Skin of body (tissue), 2 donors: Measurements from ENCODE around the gene MSI1. TPM values are rescaled to one million over a fixed set of nuclear protein-coding genes. Genes with fewer than 3 reads are reported as not detected.
"Not testable (repeated sequence)": the region's sequence is repeated elsewhere in the genome, so short reads cannot be mapped to it uniquely, and the experiment has no call there.

ENCODE experiments used
- DNase-seq: peaks from one replicate; lab custom pipeline; 2025; lab: John Stamatoyannopoulos, UW
- total RNA-seq: library from RNA; depleted of rRNA; stranded (reverse); fragments of >200 nt; gene quantifications from one replicate; pipeline ENCODE4 v1.2.3, GENCODE V29; 2014

MSI1 gene
- total RNA-seq, 1 donor from 2014 or later, result 0.99 TPM

DNA sequence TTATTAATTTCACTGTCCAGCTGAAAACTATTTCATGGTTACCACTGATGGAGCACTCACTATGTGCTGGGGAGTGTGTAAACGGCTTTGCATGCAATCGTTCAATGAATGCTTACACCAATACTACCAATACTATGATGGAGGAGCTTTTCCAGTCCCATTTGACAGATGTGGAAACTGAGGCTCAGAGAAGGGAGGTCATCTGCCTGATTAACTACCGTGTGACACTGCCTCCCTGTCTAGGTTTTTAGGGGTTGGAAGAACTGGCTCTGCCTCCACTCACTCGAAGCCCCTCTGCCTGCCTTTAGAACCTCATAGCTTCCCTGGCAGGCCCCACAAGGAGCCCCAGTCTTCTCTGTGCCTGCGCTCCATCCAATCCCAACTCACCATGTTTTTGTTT is 11.9 kb downstream of the MSI1 start:
- DNase-seq, result no peak

DNA sequence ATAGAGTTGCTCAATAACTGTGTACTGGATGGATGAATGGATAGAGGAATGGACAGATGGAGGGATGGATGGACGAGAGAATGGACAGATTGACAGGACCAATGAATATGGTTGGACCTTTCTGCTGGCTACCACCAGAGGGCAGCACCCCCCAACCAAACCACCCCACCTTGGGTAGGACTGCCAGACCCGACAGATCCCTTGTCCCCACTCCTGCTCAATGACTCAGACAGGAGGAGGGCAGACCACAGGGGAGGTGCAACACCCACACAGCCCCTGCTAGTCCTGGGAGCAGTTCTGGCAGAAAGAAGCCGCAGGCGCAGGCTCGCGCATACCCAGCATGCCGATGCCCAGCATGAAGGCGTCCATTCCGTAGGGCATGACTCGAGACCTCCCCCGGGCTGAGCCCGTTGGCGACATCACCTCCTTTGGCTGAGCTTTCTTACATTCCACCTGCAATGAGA is 12.4 kb downstream of the MSI1 start:
- peak; percentile 17 for DNase-seq

DNA sequence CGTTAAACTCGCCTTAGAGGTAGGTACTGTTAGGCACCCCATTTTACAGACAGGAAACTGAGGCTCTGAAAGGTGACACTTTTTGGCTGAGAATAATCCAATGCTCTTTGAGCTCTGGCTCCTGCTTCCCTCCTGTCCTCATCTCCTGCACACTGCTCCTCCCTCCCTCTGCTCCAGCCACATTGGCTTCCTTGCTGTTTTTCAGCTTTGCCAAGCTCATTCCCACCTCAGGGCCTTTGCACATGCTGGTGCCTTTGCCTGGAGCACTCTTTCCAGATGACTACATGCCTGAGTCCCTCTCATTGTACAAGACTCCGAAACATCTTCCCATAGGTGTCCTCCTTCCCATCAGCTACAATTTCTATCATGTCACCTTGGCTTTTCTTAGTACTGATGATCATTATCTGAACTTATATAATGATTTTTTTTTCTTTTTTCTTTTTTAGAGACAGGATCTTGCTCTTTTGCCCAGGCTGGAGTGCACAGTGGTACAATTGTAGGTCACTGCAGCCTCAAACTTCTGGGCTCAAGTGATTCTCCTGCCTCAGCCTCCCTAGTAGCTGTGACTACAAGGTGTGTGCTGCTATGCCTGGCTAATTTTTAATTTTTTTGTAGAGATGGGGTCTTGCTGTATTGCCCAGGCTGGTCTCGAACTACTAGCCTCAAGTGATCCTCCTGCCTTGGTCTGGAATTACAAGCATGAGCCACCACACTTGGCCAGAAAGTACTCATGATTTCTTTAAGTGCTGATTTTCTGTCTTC is 15.2 kb downstream of the MSI1 start:
- DNase-seq, result no peak

DNA sequence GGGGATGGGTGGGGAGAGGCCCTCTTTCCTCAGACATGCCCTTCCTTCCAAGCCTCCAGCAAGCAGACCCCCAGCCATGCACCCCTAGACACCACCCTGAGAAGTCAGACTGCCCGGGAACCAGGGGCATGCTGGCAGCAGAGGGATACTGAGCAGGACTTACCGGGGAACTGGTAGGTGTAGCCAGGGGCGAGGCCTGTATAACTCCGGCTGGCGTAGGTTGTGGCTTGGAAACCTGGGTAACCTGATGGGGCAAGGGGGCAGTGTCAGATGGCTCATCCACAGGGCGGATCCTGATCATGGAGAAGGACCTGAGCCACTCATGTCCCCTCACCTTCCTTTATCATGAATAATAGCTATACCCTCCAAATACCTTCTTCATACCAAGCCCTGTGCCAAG is 15.8 kb downstream of the MSI1 start:
- no peak for DNase-seq

DNA sequence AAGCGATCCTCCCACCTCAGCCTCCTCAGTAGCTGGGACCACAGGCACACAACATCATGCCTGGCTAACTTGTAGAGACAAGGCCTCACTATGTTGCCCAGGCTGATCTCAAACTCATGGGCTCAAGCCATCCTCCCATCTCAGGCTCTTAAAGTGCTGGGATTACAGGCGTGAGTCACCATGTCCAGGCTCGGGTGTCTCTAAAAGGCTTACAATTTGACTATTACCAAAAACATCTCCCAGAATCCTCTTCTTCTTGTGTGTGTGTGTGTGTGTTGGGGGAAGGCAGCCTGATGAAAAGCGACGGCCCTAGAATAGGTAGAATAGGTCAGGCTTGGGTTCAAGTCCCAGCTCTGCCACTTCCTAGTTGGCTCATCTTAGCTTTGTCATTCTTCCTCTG is 16.8 kb downstream of the MSI1 start:
- no peak for DNase-seq

DNA sequence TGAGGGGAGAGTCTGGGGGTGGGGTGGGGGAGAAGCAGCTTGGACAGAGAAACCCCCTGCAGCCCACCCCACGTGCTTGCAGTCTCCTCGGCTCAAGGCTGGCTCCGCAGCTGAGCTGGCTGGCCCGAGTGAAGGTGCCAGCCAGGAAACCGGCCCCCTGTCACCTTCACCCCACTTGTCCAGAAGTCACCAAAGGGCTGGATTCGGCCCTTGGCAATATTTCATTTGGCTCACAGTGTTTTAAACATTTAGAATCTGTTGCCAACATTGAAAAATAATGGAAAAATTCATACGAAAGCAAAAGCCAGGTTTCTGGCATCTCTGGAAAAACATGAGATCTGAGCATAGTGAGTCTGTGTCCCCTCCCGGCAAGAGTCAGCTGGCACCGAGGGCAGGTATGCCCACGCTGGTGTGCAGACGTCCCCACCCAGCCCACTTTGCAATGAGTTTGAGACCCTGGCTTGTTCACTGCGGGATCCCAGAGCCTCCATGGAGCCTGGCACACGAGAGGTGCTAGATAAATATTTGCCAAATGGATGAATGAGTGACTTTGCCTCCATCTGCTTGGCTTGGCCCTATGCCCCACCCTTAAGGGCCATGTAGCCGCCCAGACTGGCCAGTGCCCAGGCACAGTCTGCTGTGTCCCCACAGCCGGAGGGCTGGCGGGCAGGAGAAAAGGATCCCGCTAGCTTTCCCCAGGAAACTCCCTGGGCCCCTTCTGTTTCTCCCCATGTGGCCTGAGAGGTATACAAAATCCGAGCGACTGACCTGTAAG is 18.2 kb downstream of the MSI1 start:
- DNase-seq, result no peak

DNA sequence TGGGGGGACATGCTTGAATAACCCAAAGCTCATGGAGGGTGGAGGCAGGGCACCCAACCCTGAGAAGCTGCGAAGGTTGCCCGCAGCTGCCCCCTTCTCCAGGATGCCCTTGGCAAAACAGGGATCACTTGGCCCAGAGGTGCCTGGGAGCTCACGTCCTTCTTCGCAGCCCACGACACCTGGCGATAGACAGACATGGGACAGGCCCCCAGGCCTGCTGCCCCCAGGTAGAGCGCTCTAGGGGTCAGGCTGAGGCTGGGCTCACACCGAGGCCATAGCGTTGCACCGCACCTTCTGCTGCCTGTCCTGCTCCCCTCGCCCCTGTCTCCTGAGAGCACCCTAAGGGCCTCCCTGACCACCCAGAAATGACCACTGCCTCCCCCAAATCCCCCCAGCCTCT is 21.2 kb downstream of the MSI1 start:
- DNase-seq, result no peak

DNA sequence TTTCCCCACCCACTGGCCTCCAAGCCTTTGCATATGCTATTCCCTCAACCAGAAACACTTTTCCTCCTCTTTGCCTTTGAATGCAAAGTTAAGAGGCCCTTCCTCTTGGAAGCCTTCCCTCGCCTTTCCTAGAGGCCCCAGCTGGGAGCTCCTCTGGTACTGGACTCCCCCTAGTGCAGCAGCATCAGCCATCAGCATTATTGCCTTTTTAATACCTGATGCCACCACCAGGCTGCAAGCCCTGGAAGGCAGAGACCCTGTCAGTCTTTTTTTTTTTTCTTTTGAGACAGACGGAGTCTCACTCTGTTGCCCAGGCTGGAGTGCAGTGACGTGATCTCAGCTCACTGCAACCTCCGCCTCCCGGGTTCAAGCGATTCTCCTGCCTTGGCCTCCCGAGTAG is 22.3 kb downstream of the MSI1 start:
- DNase-seq, result no peak

DNA sequence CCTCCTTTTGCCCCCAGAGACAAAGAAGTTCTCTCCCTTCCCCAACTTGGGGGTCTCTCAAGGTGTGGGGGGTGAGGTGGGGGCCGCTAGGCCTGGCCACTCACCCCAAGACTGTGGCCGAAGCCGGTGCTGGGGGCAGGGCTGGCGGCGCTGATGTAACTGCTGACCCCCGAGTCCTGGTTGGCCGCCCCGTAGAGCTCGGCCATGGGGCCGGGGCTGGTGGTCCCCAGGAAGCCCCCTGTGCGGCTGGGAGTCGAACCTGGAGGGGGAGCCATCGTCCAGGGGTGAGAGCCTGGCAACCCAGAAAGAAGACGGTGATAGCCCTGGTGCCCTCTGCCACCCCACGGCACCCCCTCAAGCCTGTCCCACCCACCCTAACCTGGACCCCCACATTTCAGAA is 22.9 kb downstream of the MSI1 start:
- no peak for DNase-seq

DNA sequence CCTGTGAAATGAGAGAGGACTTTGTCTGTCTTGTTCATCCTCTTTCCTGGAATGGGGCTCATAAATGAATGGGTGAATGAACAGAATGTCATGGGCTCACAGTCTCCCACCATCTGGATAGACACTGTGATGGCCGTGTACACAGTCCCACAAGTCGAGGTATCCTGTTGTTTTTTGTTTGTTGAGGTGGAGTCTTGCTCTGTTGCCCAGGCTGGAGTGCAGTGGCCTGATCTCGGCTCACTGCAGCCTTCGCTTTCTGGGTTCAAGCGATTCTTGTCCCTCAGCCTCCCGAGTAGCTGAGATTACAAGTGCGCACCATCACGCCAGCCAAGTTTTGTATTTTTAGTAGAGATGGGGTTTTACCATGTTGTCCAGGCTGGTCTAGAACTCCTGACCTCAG is 25.3 kb downstream of the MSI1 start:
- DNase-seq, result no peak

DNA sequence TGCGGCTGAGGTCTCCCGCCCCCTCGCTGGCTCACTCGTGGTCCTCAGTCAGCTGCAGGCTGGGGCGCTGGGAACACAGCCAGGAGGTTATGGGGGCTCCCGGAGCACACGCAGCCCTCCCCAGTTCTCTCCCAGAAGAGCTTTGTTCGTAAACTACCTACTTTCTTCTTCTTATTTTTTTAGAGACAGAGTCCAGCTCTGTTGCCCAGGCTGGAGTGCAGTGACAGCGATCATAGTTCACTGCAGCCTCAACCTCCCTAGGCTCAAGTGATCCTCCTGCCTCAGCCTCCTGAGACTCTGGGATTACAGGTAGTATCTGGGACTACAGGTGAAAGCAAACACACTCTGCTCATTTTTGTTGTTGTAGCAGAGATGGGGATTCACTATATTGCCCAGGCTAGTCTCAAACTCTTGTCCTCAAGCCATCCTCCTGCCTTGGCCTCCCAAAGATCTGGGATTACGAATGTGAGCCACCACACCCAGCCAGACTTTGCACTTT is 25.9 kb downstream of the MSI1 start:
- no peak for DNase-seq

DNA sequence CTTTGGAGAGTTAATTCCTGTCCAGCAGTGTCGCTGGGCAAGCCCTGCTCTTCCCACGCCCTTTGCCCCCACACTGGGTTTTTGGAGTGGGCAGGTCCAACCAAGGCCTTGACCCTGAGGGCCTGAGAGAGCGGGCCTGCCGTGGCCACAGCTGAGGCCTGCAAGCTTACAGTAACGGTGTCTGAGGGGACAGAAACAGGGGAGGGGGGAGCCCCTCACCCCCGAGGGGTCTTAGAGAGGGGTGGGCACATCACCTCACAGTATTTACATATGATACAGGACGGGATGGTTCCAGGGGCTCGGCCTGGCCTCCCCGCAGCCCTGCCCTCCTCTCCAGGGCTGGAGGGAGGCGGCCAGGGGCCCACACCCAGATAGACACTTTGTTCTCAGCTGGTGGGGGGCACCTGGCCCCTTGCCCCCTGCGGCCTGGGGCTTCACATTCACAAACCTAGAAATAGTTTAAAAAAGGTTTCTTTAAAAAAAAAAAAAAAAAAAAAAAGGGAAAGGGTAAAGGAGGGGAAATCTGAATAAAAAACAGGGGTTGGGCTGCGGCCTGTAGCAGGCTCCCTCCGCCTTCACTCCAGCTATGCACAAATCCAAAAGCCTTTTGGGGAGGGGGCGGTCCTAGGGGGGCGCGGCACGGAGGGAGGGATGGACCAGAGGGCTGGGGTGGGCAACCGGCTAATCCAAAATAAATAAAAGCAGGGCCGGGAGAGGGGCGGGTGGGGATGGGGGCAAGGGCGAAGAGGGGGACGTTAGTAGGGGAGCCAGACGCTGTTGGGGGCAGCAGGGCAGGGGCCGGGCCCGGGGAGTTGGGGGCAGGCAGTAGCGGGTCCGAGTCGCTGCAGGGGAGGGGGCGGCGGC is 26.6 kb downstream of the MSI1 start:
- DNase-seq, result no peak

DNA sequence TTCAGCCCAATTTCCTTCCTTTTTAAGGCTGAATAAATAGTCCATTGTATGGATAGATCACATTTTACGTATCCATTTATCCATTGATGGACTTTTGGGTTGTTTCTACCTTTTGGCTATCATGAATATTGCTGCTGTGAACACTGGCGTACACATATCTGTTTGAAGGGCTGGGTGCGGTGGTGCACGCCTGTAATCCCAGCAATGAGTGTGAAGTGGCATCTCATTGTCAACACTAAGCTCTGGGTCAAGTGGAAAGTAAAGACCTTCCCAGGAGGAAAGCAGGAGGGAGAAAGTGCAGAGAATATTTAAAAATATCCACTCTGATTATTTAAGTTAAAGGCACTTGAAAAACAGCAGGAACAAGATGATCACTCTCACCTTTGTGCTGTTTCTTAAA is 29.7 kb downstream of the MSI1 start:
- DNase-seq, result no peak

DNA sequence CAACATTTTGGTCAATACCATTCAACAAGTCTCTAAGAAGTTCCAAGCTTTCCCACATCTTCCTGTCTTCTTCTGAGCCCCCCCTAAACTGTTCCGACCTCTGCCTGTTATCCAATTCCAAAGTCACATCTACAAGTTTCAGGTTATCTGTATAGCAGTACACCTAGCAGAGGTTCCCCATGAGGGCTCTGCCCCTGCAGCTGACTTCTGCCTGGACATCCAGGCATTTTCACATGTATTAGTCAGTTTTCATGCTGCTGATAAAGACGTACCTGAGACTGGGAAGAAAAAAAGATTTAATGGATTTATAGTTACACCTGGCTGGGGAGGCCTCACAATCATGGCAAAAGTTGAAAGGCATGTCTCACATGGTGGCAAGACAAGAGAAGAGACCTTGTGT is 31.2 kb downstream of the MSI1 start:
- DNase-seq, result no peak

DNA sequence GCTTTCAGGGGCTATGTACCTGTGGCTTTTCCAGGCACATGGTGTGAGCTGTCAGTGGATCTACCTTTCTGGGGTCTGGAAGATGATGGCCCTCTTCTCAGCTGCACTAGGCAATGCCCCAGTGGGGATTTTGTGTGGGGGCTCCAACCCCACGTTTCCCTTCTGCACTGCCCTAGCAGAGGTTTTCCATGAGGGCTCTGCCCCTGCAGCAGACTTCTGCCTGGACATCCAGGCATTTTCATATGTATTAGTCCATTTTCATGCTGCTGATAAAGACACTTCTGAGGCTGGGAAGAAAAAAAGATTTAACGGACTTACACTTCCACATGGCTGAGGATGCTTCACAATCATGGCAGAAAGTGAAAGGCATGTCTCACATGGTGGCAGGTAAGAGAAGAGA is 32.6 kb downstream of the MSI1 start:
- DNase-seq, result not testable (repeated sequence)

DNA sequence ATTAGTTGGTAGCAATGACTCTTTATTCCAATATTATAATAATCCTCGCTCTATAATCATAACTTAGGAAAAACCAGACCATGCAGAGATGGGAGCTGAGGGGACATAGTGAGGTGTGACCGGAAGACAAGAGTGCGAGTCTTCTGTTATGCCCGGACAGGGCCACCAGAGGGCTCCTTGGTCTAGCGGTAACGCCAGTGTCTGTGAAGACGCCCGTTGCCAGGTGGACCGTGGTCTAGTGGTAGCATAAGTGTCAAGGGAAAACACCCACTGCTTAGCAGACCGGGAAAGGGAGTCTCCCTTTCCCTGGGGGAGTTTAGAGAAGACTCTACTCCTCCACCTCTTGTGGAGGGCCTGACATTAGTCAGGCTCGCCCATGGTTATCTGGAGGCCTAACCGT is 33.5 kb downstream of the MSI1 start:
- DNase-seq, result not testable (repeated sequence)

DNA sequence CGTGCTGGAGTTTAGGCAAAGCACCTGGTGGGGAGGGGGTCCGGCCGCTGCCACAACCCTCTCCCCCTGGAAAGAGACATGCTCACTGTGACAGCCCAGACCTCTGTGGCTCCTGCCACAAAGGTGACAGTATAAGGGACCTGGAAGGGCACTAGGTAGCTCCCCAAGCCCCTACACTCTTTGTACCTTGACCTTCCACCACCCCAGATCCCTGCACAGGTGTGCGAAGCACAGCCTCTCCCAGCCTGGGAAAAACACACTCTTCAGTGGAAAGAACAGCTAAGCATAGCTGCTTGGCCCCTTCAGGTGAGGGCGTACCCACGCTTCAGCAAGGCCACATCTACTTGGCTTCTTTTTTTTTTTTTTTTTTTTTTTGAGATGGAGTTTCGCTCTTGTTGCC is 36.4 kb downstream of the MSI1 start:
- no peak for DNase-seq

DNA sequence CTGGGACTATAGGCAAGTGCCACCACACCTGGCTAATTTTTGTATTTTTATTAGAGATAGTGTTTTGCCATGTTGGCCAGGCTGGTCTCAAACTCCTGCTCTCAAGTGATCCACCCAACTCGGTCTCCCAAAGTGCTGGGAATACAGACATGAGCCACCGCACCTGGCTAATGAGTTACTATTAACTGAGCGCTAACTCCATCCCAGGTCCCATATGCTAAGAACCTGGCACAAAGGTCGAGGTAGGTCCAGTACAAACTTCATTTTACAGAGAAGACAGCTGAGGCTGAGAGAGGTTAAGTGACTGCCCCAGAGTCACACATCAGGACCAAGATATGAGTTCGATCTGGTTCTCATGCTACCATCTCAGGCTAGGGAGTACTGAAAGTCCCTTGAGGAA is 36.9 kb downstream of the MSI1 start:
- no peak for DNase-seq

DNA sequence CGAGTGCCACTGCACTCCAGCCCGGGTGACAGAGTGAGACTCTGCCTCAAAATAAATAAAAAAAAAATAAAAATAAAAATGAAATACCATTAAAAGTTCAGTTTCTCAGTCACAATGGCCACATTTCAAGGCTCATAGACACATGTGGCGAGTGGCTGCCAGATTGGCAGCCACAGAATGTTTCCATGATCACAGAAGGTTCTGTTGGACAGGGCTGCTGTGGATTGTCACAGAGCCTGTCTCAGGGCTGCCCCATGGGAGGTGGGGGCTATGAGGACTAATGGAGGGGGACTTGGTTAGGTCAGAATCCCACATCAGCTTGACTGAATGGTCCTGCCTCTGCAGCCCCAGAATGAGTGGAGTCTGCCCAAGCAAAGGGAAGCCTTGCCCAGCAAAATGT is 37.6 kb downstream of the MSI1 start:
- no peak for DNase-seq

DNA sequence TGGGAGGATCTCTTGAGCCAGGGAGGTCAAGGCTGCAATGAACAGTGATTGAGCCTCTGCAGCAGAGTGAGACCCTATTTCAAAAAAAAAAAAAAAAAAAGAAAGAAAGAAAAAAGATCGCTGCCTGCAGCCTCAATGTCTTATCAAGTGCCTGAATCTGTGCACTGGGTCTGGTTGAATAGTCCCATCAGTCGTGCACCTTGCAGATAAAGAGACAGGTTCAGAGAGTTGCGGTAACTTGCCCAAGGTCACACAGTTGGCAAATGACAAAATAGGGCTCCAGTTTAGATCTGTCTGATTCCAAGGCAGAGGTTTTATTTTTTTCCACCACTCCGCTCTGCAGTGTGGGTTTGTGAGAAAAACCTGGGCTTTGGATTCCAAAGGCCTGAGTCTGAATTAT is 40.7 kb downstream of the MSI1 start:
- no peak for DNase-seq

DNA sequence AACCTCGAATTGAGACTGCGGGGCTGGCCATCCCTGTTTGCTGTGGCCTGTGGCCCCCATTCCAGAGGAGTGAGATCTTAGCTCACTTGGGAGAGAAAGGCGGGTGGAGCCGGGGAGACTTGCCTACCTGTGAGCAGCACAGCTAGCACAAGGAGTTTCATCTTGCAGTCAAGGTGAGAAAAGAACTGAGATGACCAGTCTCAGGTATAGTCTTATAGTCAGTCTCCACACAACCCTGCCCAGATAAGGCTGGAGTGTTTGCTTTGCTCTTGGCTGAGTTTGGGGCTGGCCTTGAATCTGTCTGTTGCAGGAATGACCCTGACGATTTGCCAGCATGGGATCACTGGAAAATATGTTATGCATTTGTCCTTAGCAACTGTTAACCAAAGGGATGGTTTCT is 41.4 kb downstream of the MSI1 start, which contains the start of gene PLA2G1B:
Gene PLA2G1B (minus strand): TSS at position 187 of the 400 bp plus-strand sequence. CDS start 26 bp downstream, at position 161.
- no peak for DNase-seq
